T-helper 2 cell treated with Interferon-gamma antibody and Interleukin-4, amounts not matched to agents 100 ng/mL and 5 ng/mL, for 36 hours (primary cell): ENCODE data around the gene SZT2. TPM values are rescaled to one million over a fixed set of nuclear protein-coding genes. Genes with fewer than 3 reads are reported as not detected.

Experiments
- intact Hi-C: fragments of 100-400 bp; cut with micrococcal nuclease; formaldehyde crosslinking; loops from one replicate; pipeline ENCODE4 v1.15.1; 2023
- total RNA-seq: library from RNA; stranded (reverse); gene quantifications from 2 replicates; pipeline ENCODE4 v1.2.3, GENCODE V29; 2022

SZT2 gene
- total RNA-seq, 1 donor from 2014 or later = 77.9 TPM

DNA sequence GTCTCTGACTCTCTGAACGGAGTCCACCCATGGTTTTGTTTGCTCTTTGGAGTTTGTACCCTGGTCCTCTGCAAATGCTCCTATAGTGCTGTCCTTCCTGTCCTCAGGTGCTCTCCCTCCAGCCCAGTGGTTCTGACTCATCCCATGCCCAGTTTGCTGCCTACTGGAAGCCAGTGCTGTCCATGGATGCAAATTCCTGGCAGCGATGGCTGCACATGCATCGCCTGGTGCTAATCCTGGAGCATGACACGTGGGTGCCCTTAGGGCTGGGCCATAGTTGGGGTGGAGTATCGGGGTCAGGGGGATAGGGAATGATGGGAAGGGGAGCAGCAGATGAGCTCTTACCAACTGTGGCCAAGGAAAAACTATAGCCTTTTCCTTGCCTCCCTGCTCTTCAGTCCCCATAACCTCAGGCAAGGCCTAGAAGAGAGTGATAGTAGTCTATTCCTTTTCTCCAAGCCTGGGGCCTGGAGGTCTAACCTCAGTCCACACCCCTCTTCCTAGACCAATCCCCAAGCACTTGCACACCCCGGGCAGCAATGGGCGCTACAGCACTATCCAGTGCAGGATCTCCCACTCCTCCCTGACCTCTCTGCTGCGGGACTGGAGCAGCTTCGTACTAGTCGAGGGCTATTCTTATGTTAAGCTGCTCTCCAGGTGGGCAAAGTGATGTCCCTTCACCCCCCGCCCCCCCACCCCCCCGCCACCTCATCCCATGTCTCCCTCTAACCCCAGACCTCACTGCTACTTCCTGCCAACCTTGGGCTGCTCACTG is 32.5 kb downstream of the SZT2 start:
- intact Hi-C loops = no loop called here

GRCh38 chr1:43422995-43423671 is 33.4 kb downstream of the SZT2 start:
- intact Hi-C loops = no loop called here

DNA sequence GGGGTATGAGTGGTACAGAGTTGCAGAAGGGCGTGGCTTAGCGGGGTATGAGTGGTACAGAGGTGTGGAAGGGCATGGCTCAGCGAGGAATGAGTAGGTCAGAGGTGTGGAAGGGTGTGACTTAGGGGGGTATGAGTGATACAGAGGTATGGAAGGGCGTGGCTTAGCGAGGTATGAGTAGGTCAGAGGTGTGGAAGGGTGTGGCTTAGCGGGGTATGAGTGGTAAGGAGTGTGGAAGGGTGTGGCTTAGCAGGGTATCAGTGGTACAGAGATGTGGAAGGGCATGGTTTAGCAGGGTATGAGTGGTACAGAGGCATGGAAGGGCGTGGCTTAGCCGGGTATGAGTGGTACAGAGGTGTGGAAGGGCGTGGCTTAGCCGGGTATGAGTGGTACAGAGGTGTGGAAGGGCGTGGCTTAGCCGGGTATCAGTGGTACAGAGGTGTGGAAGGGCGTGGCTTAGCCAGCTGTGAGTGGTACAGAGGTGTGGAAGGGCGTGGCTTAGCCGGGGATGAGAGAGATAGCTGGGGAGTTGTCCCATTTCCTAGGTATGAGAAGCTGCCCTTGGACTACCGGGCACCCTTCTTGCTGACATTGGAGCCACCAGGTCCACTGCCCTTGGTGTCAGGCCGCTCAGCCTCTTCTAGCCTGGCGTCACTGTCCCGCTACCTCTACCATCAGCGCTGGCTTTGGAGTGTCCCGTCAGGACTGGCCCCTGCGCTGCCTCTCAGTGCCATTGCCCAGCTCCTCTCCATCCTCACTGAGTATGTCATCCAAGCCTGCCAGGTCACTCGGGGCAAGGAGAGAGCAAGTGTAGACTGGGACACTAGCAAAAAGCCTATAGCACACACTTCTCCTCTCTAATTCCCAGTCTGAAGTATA is 34.2 kb downstream of the SZT2 start:
- intact Hi-C loops = no loop called here

GRCh38 chr1:43425045-43425444 is 35.3 kb downstream of the SZT2 start:
- intact Hi-C loops = no loop called here

DNA sequence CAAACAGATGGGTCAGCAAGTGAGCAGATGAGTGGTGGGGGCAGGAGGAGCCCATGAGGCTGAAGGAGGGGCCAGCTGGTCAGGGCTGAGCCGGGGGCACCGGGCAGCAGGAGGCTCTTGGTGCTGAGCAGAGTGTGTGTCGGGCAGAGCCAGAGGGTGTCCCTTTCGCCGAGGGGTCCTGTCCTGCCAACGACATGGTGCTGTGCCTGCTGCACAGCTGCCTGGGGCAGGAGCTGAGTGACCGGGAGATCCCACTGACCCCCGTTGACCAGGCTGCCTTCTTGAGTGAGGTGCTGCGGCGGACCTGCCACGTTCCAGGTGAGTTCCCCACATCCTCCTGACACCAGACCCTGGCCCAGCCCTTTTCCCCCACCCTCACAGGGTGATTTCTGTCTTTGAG is 36.5 kb downstream of the SZT2 start:
- intact Hi-C loops = no loop called here

DNA sequence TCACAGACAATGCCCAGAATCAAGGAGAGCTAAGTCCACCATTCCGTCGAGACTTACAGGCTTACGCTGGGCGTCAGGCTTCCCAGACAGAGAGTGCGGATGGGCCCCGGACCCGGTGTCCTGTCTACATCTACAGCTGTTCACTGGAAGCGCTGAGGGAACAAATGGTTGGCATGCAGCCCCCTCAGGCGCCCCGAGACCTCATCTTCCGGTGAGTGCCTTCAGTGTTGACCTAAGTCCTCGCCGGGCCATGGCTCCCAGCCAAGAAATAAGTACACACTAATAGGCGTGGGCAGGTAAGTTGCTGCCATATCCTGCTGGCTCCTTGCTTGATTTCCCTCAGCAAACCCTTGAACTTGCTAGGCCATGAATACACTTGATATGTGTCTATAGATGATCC is 37.8 kb downstream of the SZT2 start:
- intact Hi-C loops = no loop called here

DNA sequence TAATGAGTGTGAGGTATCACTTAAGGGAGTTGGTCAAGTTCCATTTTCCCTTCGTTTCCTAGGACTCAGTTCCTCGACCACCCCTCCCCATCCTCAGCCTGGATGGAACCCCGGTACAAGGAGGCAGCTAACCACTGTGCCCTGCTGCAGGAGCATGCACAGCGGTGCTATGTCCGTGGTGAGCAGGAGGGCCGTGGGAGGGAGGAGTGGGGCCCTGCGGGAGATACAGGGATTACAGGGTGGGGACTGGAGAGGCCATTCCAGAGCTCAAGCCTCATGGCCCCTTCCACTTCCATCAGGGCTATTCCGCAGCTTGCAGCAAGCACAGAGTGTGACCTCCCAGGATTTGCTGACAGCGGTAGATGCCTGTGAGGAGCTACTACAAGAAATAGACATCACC is 38.2 kb downstream of the SZT2 start:
- intact Hi-C loops = no loop called here

DNA sequence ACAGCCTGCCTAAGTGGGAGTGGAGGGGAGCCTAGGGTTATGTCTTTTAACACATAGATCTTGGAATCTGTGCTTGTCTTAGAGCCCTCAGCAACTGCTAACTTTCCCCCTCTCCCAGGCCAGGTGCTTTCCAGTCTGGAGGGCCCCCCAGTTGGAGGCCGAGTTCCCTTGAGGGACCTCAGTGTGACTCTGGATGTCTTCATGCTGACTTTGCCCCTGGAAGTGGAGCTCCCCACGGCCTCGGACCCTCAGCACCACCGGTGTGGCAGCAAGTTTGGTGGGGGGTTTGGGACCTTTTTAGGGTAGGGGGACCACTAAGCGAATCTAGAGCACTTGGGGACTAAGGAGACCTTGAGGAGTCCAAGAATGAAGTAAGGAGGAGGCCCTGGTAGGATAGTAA is 41.1 kb downstream of the SZT2 start:
- intact Hi-C loops = no loop called here

DNA sequence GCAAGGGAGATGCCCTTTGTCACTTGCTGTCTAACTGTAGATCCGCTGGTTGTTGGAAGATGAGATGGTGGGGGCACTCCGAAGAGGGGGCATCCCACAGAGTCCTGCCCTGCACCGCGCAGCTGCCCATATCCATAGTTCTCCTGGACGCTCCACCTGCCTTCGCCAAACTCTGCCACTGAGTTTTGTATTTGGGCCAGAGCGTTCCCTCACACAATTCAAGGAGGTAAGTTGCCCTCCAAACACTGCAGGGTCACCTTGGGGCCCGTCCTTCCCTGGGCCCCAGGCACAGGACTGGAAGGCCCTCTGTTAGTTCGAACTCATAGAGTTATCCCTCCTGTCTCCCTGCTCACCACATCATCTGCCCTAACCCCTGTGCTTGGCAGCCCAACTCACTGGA is 42.0 kb downstream of the SZT2 start:
- intact Hi-C loops = no loop called here

DNA sequence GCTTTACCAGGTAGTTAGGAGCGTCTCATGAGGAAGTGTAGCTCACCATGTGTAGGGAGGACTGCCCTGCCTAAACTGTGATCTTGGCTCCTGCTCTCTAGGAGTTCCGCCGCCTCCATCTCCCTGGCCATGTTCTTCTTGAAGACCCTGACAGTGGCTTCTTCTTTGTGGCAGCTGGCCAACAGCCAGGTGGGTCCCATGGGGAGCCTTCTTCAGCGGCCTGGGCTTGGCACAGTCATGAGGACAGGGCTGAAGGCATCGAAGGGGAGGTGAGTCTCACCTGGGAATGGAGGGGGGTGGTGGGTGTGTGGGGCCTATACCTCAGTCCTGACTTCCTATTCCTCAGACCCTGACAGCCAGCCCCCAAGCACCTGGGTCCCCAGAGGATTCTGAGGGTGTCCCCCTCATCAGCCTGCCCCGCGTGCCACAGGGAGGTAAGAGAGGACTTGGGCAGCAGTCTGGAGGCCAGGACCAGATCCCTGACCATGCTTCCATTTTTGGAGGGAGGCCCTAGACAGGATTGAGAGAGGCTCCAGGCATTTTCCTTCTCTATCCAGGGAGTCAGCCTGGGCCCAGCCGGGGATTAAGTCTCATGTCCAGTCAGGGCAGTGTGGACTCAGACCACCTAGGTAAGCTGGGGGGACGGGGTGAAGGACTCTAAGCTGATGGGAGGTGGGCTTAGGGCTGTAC is 42.6 kb downstream of the SZT2 start:
- intact Hi-C loops = no loop called here

GRCh38 chr1:43432907-43433306 is 43.2 kb downstream of the SZT2 start:
- intact Hi-C loops = no loop called here

- intact Hi-C loops = no loop called here
Measured at GRCh38 chr1:43434256-43434655, 44.6 kb downstream of the SZT2 start.

- intact Hi-C loops = no loop called here
Measured at GRCh38 chr1:43435146-43436145, 45.7 kb downstream of the SZT2 start.

DNA sequence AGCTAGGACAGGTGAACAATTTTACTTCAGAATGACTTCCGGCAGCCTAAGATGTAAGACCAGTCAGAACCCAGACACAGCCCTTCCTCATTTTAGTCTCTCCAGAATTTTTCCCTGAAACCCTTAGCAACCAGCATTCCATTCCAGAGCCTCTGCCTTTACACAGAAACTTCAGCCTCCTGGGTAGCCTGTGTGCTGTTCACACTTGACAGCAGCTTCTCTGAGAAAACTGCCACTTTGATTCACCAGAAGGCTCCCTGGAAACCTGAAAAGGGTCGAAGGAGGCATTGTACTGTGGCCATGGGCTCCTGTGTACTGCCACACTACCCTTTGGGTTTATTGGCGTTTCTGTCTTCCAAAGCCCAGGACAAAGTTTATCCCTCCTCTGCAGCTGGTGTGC is 46.7 kb downstream of the SZT2 start:
- intact Hi-C loops = no loop called here

DNA sequence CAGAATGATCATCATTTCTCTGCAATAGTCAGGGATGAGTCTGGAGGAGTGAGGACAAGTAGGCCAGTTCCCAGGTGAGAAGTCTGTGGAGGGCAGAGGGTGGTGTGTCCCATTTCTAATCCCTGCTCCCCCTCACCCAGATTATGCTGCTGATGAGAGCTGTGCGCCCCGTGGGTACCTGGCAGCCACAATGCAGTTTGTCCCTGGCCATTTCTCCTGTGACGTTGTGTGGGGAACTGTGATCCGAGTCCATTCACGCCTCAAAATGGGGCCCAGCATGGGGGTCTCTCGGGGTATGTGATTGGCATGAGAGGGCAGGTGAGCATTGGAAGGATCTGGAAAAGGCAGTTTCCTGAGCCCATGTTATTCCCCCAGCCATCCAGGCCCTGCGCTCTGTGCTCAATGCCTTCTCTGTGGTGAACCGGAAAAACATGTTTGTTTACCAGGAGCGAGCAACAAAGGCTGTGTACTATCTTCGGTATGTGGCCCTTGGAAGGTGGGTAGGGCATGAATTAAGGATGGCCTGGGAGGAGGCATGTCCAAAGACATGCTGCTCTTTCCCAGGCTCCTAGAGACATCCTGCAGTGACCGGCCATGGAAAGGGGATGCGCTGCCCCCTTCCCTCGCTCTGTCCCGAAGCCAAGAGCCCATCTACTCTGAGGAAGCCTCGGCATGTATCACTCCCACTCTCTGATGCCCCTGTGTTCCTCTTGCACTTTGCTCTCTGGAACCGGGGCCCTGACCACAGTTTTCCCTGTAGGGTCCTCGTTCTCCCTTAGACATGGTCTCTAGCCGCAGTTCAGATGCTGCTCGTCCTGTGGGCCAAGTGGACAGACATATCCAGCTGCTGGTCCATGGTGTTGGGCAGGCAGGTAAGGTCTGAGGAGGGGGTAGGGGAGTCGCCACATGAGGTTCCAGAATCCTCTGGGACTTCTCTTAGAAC is 47.6 kb downstream of the SZT2 start:
- intact Hi-C loops = no loop called here

DNA sequence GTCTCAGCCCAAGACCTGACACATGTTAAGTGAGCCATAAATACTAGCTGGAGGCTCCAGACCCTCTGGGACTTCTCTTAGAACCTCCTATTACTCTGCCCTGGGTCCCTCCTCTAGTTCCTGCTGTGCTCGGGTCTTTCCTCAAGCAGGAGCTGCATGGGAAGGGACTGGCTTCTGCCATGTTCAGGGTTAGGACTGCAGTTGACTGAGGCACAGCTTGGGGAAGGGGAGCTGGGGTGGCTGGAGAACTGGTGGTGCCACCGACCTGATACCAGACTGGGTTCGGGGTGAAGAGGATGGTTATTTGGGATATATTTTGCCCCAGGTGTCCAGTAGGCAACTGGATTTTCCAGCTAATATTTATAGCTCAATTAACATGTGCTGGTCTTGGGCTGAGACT is 48.3 kb downstream of the SZT2 start:
- intact Hi-C loops = no loop called here

DNA sequence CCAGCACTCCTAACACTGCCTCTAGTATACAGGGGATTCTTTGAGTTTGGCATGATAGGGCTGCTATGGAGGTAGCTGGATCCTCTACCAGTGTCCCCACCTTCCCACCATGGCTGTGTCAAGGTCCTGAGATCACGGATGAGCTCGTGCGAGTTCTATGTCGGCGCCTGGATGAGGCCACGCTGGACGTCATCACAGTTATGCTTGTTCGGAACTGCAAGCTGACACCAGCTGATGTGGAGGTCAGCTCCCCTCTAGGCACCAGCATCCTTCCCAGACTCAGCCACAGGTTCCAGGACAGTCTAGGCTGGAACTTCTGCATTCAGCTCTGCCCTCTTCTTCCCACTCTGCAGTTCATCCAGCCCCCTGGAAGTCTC is 48.9 kb downstream of the SZT2 start:
- intact Hi-C loops = no loop called here

GRCh38 chr1:43438953-43439581 is 49.4 kb downstream of the SZT2 start:
- intact Hi-C loops = no loop called here

GRCh38 chr1:43439781-43440180 is 50.1 kb downstream of the SZT2 start:
- intact Hi-C loops = no loop called here
